ENCODE results near the gene BTBD9. TPM values are rescaled to one million over a fixed set of nuclear protein-coding genes. Genes with fewer than 3 reads are reported as not detected.

Gene BTBD9
- total RNA-seq, 1 experiment from 2014 or later = 19.4 TPM

- H3K36me3 Mint-ChIP-seq (ENCODE audit: insufficient read depth, unreplicated experiment) = peaks cover 47% of the 10 kb centered on the region
Measured at GRCh38 chr6:38162493-38163185, 477.1 kb downstream of the BTBD9 start.

GRCh38 chr6:38161754-38162492 is 477.8 kb downstream of the BTBD9 start:
- Mint-ChIP-seq H3K27me3 (ENCODE audit: unreplicated experiment) (no peaks in the 10 kb centered on the region), H3K9me3 (ENCODE audit: low read depth, unreplicated experiment) (no peaks in the 10 kb centered on the region), H3K36me3 (ENCODE audit: insufficient read depth, unreplicated experiment) (peaks cover 53% of the 10 kb centered on the region), H3K27ac (ENCODE audit: unreplicated experiment) (peak overlapping the region; percentile 28), H3K4me3 (ENCODE audit: low read depth, unreplicated experiment) (no peak overlapping the region), H3K4me1 (ENCODE audit: low read depth, unreplicated experiment) (peaks cover 9% of the 10 kb centered on the region)
- CTCF ChIA-PET = no interaction called here
- BruUV-seq (replicated peaks) = no TSS peak
- TF ChIP-seq CTCF (IDR thresholded peaks at IDR 0.05; ENCODE audit: unreplicated experiment) = no peak
- intact Hi-C loops (cut with micrococcal nuclease; ENCODE audit: unreplicated experiment) = no loop called here
- DNase-seq = no peak

More at GRCh38 chr6:38162493-38163185, 477.1 kb downstream of the BTBD9 start:
- Mint-ChIP-seq H3K4me3 (ENCODE audit: low read depth, unreplicated experiment) (no peak overlapping the region), H3K9me3 (ENCODE audit: low read depth, unreplicated experiment) (no peaks in the 10 kb centered on the region), H3K27me3 (ENCODE audit: unreplicated experiment) (no peaks in the 10 kb centered on the region), H3K4me1 (ENCODE audit: low read depth, unreplicated experiment) (peaks cover 9% of the 10 kb centered on the region), H3K27ac (ENCODE audit: unreplicated experiment) (no peak overlapping the region)
- TF ChIP-seq CTCF (IDR thresholded peaks at IDR 0.05; ENCODE audit: unreplicated experiment) = no peak
- CTCF ChIA-PET = no interaction called here
- no peak for DNase-seq
- intact Hi-C loops (cut with micrococcal nuclease; ENCODE audit: unreplicated experiment) = no loop called here
- no TSS peak for BruUV-seq (replicated peaks)

- no TSS peak for BruUV-seq (replicated peaks)
- intact Hi-C loops (cut with micrococcal nuclease; ENCODE audit: unreplicated experiment) = no loop called here
- Mint-ChIP-seq H3K27ac (ENCODE audit: unreplicated experiment) (peak overlapping the region; percentile 28), H3K4me1 (ENCODE audit: low read depth, unreplicated experiment) (peaks cover 9% of the 10 kb centered on the region), H3K9me3 (ENCODE audit: low read depth, unreplicated experiment) (no peaks in the 10 kb centered on the region), H3K36me3 (ENCODE audit: insufficient read depth, unreplicated experiment) (peaks cover 47% of the 10 kb centered on the region), H3K4me3 (ENCODE audit: low read depth, unreplicated experiment) (no peak overlapping the region), H3K27me3 (ENCODE audit: unreplicated experiment) (no peaks in the 10 kb centered on the region)
- CTCF ChIA-PET = no interaction called here
- no peak for TF ChIP-seq CTCF (IDR thresholded peaks at IDR 0.05; ENCODE audit: unreplicated experiment)
- no peak for DNase-seq
Measured at GRCh38 chr6:38161331-38161730, 478.4 kb downstream of the BTBD9 start.

GRCh38 chr6:38160831-38161230 is 478.9 kb downstream of the BTBD9 start:
- TF ChIP-seq CTCF (IDR thresholded peaks at IDR 0.05; ENCODE audit: unreplicated experiment) = no peak
- Mint-ChIP-seq H3K27ac (ENCODE audit: unreplicated experiment) (no peak overlapping the region), H3K9me3 (ENCODE audit: low read depth, unreplicated experiment) (no peaks in the 10 kb centered on the region), H3K4me1 (ENCODE audit: low read depth, unreplicated experiment) (peaks cover 9% of the 10 kb centered on the region), H3K27me3 (ENCODE audit: unreplicated experiment) (no peaks in the 10 kb centered on the region), H3K4me3 (ENCODE audit: low read depth, unreplicated experiment) (no peak overlapping the region), H3K36me3 (ENCODE audit: insufficient read depth, unreplicated experiment) (peaks cover 47% of the 10 kb centered on the region)
- BruUV-seq (replicated peaks) = no TSS peak
- no peak for DNase-seq
- intact Hi-C loops (cut with micrococcal nuclease; ENCODE audit: unreplicated experiment) = no loop called here
- CTCF ChIA-PET = no interaction called here

Data from Calu3 (cell line).